Liver (tissue), 9 donors: ENCODE results near the gene VDAC1. TPM values are rescaled to one million over a fixed set of nuclear protein-coding genes. Genes with fewer than 3 reads are reported as not detected.
A peak's percentile ranks its signal among the peaks of the same experiment; 100 is the strongest.

Experiments used
- DNase-seq: peaks from one replicate; pipeline ENCODE4 v3.0.0-alpha.2; 2017; ENCODE audit warnings: low spot score
- H3K27ac ChIP-seq, 2 donors: one replicate each; pipeline ENCODE4 v1.7.0; 2013; ENCODE audit warnings: inconsistent platforms in 2 of 2, low read length in 2 of 2, control low read depth in 1 of 2, low read depth in 1 of 2, mild to moderate bottlenecking in 1 of 2
- H3K27me3 ChIP-seq, 4 donors: one replicate each; pipeline versions ENCODE4 v1.6.1 to v1.7.0; 2013; ENCODE audit warnings: low read length in 3 of 4, inconsistent platforms in 1 of 4, mild to moderate bottlenecking in 1 of 4, moderate library complexity in 1 of 4; ENCODE audit not compliant: control insufficient read depth in 4 of 4, insufficient read depth in 4 of 4
- H3K36me3 ChIP-seq, 4 donors: one replicate each; pipeline versions ENCODE4 v1.6.1 to v1.7.0; 2013; ENCODE audit warnings: low read length in 3 of 4, mild to moderate bottlenecking in 3 of 4, low read depth in 1 of 4, moderate library complexity in 1 of 4; ENCODE audit not compliant: control insufficient read depth in 4 of 4, insufficient read depth in 3 of 4
- H3K4me1 ChIP-seq, 4 donors: one replicate each; pipeline versions ENCODE4 v1.6.1 to v1.7.0; 2013; ENCODE audit warnings: low read length in 3 of 4, mild to moderate bottlenecking in 3 of 4, moderate library complexity in 1 of 4; ENCODE audit not compliant: control insufficient read depth in 4 of 4, insufficient read depth in 4 of 4
- H3K4me3 ChIP-seq, 3 donors: one replicate each; pipeline versions ENCODE4 v1.6.1 to v1.7.0; 2013; ENCODE audit warnings: low read length in 3 of 3, control low read depth in 1 of 3, low read depth in 1 of 3, mild to moderate bottlenecking in 1 of 3
- H3K9ac ChIP-seq, 2 donors: one replicate each; pipeline ENCODE4 v1.7.0; 2013; ENCODE audit warnings: low read length in 2 of 2, mild to moderate bottlenecking in 2 of 2, moderate library complexity in 2 of 2, control low read depth in 1 of 2, low read depth in 1 of 2
- H3K9me3 ChIP-seq, 4 donors: one replicate each; pipeline versions ENCODE4 v1.6.1 to v1.7.0; 2013; ENCODE audit warnings: low read length in 3 of 4; ENCODE audit not compliant: control insufficient read depth in 4 of 4
- ATF3 ChIP-seq: IDR thresholded peaks from 2 replicates; pipeline ENCODE4 v1.6.1; 2016; ENCODE audit warnings: antibody characterized with exemption
- CTCF ChIP-seq: fragments of 150-350 bp; IDR thresholded peaks from 2 replicates; pipeline ENCODE4 v1.5.1; 2017; ENCODE audit warnings: improper control_type of control experiment, low read depth, low read length; ENCODE audit not compliant: missing input control
- EGR1 ChIP-seq, 2 donors: IDR thresholded peaks; 2 replicates each; pipeline ENCODE4 v1.6.1; 2016 to 2018; ENCODE audit warnings: antibody characterized with exemption in 2 of 2, low read depth in 2 of 2
- FOXA1 ChIP-seq: IDR thresholded peaks from 2 replicates; pipeline ENCODE4 v1.6.1; 2016; ENCODE audit warnings: antibody characterized with exemption
- FOXA2 ChIP-seq: IDR thresholded peaks from 2 replicates; pipeline ENCODE4 v1.6.1; 2016; ENCODE audit warnings: antibody characterized with exemption
- GABPA ChIP-seq, 2 donors: IDR thresholded peaks in 1 of 2; conservative IDR thresholded peaks in 1 of 2; 2 replicates each; pipeline ENCODE4 v1.6.1; 2016; ENCODE audit warnings: antibody characterized with exemption in 2 of 2, mild to moderate bottlenecking in 1 of 2, moderate library complexity in 1 of 2
- HNF4A ChIP-seq, 2 donors: conservative IDR thresholded peaks; 2 replicates each; pipeline ENCODE4 v1.6.1; 2016; ENCODE audit warnings: antibody characterized with exemption in 2 of 2, mild to moderate bottlenecking in 2 of 2
- HNF4G ChIP-seq: IDR thresholded peaks from 2 replicates; pipeline ENCODE4 v1.6.1; 2016; ENCODE audit warnings: antibody characterized with exemption
- JUND ChIP-seq, 2 donors: IDR thresholded peaks; 2 replicates each; pipeline ENCODE4 v1.6.1; 2016; ENCODE audit warnings: antibody characterized with exemption in 2 of 2
- MAX ChIP-seq: IDR thresholded peaks from 2 replicates; pipeline ENCODE4 v1.6.1; 2016; ENCODE audit warnings: antibody characterized with exemption
- NR2F2 ChIP-seq: IDR thresholded peaks from 2 replicates; pipeline ENCODE4 v1.6.1; 2016; ENCODE audit warnings: antibody characterized with exemption
- RAD21 ChIP-seq, 2 donors: IDR thresholded peaks; 2 replicates each; pipeline ENCODE4 v1.6.1; 2016; ENCODE audit warnings: antibody characterized with exemption in 2 of 2, mild to moderate bottlenecking in 2 of 2
- REST ChIP-seq: IDR thresholded peaks from 2 replicates; pipeline ENCODE4 v1.6.1; 2016; ENCODE audit warnings: antibody characterized with exemption, mild to moderate bottlenecking
- RXRA ChIP-seq, 2 donors: IDR thresholded peaks; 2 replicates each; pipeline ENCODE4 v1.6.1; 2017 to 2018; ENCODE audit warnings: antibody characterized with exemption in 2 of 2, mild to moderate bottlenecking in 1 of 2
- SP1 ChIP-seq: IDR thresholded peaks from 2 replicates; pipeline ENCODE4 v1.6.1; 2018; ENCODE audit warnings: antibody characterized with exemption, mild to moderate bottlenecking
- TAF1 ChIP-seq: conservative IDR thresholded peaks from 2 replicates; pipeline ENCODE4 v1.6.1; 2016; ENCODE audit warnings: antibody characterized with exemption, mild to moderate bottlenecking
- YY1 ChIP-seq: IDR thresholded peaks from 2 replicates; pipeline ENCODE4 v1.6.1; 2016; ENCODE audit warnings: antibody characterized with exemption, mild to moderate bottlenecking
- ZBTB33 ChIP-seq: IDR thresholded peaks from 2 replicates; pipeline ENCODE4 v1.6.1; 2016; ENCODE audit warnings: antibody characterized with exemption
- WGBS: extraction: QIAGEN DNeasy Blood & Tissue Kit; methylation state at CpG from one replicate; pipeline ENCODE4 v1.1.7; 2013; 5-methylcytosine and 5-hydroxymethylcytosine counted together
- polyA plus RNA-seq, 2 donors: library from polyadenylated mRNA; stranded (reverse) in 1 of 2; unstranded in 1 of 2; fragments of 200-250 nt in 1 of 2; fragments of >200 nt in 1 of 2; fragmentation: Nextera tagmentation in 1 of 2; extraction: Ambion mirVana in 1 of 2; gene quantifications; one replicate each; pipeline versions ENCODE4 v1.2.1 to v1.2.3, GENCODE V29; 2013 to 2015
- total RNA-seq, 2 donors: library from RNA; depleted of rRNA; stranded (reverse); fragments of >200 nt; gene quantifications; one replicate each; pipeline ENCODE4 v1.2.3, GENCODE V29; 2014
- donor health status: healthy.
- donor health status: healthy.
- donor health status: healthy.
- donor health status: healthy.
- donor health status: healthy.

Gene VDAC1
- total and polyA plus RNA-seq, 4 donors = 85.4 to 139 (median 121) TPM

GRCh38 chr5:133968204-133968980 is 36.4 kb downstream of the VDAC1 start, which contains the start of gene C5orf15:
C5orf15 (minus strand) TSS chr5:133968625; CDS start chr5:133968584, 41 bp downstream.
- Histone ChIP-seq H3K4me3 (peak within 1 kb of the TSS; percentile 72 to 96 (median 87)), H3K27ac (peak within 1 kb of the TSS; percentile 83 to 94), H3K9me3 (no peaks in the 10 kb centered on the region), H3K36me3 (peaks cover 0 to 10% (median 6%) of the 10 kb centered on the region in 4 donors), H3K4me1 (peaks cover 0 to 28% (median 15%) of the 10 kb centered on the region in 4 donors), H3K9ac (peak within 1 kb of the TSS; percentile 89 to 91), H3K27me3 (no peaks in the 10 kb centered on the region)
- WGBS = under 1% methylated on average over 48 of the region's 48 CpGs
- TF ChIP-seq JUND (IDR thresholded peaks at IDR 0.05) (peak in 1 of 2 donors; percentile 31), RXRA (IDR thresholded peaks at IDR 0.05) (peak; percentile 32 to 47), MAX (peak; percentile 71), YY1 (peak; percentile 100), CTCF (peak; percentile 29), HNF4A (conservative IDR thresholded peaks at IDR 0.05) (peak; percentile 27 to 34), NR2F2 (no peak), GABPA (IDR thresholded peaks at IDR 0.05 in 1 of 2, conservative IDR thresholded peaks at IDR 0.05 in 1 of 2) (peak in 1 of 2 donors; percentile 72), HNF4G (no peak), FOXA2 (no peak), RAD21 (IDR thresholded peaks at IDR 0.05) (peak; percentile 27 to 55), TAF1 (no peak), EGR1 (IDR thresholded peaks at IDR 0.05; ENCODE audit: low read depth in 2 of 2) (no peak), REST (peak; percentile 29), ZBTB33 (no peak), FOXA1 (no peak), SP1 (peak; percentile 63), ATF3 (no peak)
- peak; percentile 90 for DNase-seq
